Measurements from ENCODE around the gene KIAA1671.

The KIAA1671 gene

DNA sequence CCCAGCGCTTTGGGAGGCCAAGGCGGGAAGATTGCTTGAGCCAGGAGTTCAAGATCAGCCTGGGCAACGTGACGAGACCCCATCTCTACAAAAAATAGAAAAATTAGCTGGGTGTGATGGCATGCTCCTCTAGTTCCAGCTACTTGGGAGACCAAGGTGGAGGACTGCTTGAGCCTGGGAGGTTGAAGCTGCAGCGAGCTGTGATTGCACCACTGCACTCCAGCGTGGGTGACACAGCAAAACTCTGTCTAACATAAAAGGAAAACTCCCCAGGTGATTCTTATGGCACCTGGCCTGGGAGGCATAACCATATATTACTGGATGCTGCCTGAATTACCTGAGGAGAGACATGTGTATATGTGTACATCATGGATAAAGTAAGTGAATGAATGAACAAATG, 29.1 kb downstream of the KIAA1671 start:
- no peak for DNase-seq (ENCODE audit: low spot score)

DNA sequence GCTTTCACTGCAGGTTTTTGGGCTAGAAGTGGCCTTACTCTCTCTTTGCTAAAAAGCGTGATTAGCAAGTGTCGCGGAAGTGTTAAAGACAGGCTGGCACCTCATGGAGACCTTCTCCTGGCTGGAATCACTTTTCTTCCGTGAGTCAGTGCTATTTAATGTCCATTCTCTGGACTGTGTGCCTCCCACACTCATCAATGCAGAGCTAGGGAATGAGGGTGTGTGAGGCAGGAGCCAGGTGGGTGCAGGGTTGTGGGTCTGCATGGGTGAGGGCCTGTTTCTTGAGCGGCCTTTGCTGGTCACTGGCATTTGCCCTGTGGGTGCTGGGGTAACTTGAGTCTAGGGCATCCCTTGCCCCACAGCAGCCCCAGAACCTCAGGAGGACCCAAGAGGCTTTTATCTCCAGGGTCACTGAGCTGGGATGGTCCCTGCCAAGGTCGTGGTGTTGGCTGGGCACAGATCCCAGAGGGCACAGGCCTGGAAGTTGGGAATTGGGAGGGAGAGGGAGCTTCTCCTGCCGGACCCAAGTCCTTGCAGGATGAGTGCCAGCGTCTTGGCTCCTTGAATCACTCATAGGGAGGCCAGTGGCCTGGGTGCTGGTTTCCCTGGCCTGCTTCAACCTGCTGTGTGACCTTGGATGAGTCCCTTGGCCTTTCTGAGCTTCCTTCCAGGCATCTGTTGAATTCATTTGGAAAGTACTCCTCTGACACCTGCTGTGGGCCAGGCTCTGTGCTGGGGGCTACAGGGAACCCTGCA, 30.0 kb downstream of the KIAA1671 start:
- DNase-seq (ENCODE audit: low spot score), result no peak

DNA sequence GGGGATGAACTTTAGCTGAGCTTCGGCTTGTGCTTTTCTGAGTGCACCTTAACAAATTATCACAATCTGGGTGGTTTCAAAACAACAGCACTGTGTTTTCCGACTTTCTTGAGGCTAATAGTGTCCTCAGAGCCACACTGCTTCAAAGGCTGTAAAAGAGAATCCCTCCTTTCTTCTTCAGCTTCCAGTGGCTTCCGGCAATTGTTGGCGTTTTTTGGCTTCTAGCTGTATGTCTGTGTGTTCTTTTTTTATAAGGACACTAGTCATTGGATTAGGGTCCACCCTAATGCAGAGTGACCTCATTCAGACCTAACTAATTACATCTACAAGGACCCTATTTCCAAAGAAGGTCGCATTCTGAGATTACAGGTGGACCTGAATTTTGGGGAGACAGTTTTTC, 30.6 kb downstream of the KIAA1671 start:
- no peak for DNase-seq (ENCODE audit: low spot score)

DNA sequence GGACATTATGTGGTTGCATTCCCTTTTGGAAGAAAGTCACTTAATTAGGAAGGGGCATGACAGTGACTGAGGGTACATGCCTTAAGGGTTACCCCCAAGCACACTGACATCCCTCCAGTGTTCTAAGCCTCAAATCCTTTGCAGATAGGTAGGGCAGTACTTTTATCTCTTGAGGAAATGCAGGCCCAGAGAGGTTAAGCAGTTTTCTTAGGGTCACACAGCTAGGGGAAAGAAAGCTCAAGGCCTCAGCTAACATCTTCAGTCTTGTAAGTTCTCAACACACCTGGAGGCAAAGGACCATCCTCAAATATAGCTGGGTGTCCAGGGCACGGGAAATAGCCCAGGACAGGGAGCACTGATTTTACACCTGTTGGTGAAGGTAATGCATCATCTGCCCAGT, 31.6 kb downstream of the KIAA1671 start:
- DNase-seq (ENCODE audit: low spot score), result no peak

DNA sequence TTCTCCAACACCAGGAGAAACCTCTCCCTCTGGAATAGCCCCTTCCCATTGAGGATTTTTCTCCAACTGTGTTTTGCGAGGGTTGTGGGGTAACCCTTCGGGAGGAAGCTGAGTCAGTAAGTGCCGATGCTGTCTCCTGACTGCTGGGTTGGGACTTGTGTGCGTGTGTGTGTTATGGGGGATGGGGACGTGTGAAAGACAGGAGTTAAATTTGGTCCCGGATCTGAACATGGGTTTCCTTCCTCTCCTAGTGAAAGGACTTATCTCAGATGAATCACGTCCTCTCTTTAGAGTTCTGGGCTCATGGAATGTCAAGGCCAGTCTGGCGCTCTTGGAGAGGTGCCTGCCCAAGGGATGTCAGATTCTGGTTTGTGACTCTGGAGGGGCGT, 33.3 kb downstream of the KIAA1671 start:
- no peak for DNase-seq (ENCODE audit: low spot score)

DNA sequence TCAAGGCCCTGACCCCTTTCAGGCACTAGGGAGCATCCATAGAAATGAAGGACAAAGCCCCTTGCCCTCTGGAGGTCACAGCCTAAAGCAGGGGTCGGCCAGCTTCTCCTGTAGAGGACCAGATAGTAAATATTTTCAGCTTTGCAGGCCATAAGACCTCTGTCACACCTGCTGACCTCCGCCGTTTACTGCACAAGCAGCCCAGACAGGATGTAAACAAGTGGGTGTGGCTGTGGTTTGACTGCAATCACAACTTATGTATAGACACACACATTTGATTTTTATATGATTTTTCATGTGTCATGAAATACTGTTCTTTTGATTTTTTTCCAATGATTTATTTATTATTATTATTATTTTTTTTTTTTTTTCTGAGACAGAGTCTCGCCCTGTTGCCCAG, 34.3 kb downstream of the KIAA1671 start:
- no peak for DNase-seq (ENCODE audit: low spot score)

DNA sequence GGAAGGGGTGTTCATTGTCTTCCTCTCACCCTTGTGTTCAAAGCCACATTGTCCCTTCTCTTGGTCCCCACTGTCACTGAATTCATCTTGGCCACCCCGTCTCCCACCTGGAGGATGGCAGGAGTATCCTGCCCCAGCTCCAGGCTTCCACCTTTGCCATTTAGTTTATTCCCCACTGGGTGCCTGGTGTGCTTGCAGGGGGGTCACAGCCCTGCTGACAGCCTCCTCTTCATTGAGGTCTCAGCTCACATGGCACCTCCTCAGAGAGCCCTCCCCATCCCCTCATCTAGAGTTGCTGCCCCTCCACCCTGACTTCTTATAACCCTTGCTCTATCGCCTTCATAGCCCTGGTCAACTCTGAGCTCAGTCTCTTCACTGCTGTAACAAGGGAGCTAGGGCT, 36.6 kb downstream of the KIAA1671 start:
- DNase-seq (ENCODE audit: low spot score), result no peak

DNA sequence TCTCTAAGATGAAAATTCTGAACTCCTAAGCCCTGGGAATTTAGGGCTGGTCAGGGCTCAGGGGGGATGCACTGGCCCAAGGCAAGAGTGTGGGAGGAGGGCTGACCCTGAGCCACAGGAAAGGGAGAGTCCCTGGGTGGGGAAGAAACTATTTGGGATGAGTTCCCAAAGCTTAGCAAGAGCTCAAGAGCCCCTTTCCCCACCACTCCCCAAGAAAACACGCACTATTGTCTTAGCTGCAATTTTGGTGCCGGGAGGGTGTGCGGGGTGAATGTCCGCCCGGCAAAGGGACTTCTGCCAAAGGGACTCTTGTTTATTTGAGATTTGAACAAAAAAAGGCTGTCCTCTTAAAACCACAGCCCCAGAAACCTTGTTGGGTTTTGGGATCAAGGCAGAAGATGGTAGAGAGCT, 37.0 kb downstream of the KIAA1671 start:
- no peak for DNase-seq (ENCODE audit: low spot score)

DNA sequence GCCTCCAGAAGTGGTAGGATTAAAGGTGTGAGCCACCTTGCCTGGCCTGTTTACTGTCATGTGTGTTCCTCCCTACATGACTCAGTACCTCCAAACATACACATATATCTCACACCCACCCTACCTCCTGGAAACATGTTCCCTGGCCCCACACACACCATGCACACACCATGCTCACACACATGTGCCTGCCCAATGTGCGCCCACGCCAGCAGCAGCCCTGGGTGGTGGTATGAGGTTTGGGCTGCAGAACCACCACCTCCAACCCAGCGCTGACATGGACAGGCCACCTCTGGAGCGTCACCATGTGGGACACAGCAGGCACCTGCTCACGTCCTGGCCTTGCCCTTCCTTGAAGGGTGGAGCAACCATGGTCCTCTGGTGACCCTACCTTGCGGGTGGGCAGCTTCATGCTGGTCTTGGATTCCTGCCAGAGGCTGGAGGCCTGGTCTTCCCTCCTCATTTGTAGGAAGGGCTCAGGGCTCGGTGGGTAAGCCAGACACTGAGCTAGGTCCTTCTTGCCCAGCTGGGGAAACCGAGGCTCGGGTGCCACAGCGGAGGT, 37.9 kb downstream of the KIAA1671 start:
- DNase-seq (ENCODE audit: low spot score), result no peak

DNA sequence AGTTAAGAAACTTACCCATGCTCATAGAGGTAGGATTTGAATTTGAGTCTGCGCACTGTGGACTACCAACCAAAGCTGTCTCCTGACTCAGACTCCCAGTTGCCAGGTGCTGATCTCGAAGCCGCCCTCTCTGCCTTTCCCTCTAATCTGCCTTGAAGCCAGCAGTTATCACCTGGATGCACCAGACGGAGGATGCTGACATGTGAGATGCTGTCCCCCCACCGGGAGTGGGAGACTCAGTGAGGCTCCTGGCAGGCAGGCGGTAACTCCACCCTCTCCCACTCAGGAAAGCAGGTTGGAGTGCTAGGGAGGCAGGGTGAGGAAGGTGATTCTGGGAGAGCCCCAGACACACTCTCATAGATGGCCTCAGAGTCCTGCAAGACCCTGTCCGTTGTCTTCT, 40.4 kb downstream of the KIAA1671 start:
- no peak for DNase-seq (ENCODE audit: low spot score)

DNA sequence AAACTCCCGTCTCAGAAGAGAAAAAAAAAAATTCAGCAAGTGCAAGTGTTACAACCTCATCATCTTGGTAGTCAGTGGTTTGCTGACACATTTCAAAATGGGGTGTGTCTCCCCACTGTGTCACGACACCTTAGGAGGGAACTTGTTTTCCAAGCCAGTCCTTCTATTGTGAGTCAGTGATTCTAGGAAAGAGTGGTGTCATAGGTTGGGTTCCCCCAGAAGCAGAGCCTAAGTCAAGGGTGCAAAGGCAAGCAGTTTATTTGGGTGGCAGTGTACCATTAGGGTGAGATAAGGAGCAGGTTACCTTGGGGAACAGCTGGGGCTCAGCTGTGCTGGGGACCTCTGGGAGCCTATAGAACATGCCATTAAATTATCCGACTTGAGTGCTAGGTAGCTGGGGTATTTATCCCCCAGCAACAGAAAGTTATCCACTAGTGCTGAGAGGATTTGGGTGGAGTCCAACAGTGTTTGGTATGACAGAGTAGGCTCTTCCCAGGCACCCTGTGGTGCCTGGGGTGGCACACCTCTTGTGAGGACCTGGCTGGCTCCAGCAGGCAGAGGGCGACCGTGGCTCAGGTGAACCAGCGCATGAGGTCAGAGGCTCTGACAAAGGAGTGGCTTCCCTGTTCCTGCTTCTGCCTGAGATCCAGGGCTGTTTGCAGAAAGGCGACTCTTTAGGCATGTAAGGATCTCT, 41.7 kb downstream of the KIAA1671 start:
- peak; percentile 79 for DNase-seq (ENCODE audit: low spot score)

DNA sequence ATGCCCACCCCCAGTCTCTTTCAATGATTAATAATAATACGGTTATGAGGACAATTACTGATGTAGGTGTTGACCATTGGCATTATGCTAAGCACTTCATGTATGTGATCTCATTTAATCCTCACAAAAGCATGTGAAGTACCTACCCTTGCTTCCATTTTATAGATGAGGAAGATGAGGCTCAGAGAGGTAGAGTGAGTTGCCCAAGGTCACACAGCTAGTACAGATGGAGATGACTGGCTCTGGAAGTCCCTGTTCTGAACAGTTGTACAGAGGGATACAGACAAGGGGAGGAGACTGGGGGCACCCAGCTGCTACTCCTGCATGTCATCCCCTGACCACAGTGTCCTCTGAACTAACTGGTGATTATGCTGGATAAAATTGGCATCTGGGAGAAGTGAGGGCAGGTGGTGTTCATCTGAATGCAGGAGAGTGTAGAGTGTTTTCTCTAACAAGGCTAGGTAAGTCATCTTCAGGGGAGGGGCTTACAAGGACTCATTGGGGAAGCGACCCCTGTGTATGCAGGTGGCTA, 43.2 kb downstream of the KIAA1671 start:
- no peak for DNase-seq (ENCODE audit: low spot score)

DNA sequence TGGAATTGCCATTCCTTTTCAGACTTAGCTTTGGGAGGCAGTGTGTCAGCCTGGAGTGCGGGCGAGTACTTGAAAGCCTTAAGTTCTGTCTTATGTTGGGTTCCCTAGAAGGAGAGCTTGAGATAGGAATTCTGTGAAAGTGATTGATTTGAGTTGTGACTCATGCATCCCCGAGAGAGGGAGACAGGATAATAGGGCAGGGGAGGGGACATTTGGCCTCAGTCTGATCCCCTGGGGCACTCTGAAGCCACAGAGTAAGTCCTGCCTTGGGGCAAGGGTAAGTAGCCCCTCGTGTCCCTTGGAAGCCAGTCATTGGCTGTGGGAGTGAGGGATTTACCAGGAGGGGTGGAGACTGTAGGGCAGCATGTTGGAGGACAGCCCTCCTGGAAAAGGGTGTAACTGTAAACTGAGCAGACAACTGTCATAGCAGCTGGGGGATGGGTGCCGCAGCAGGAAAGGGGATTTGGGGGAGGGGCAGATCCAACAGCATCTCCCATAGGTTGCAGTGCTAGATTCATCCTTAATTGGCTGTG, 44.0 kb downstream of the KIAA1671 start:
- DNase-seq (ENCODE audit: low spot score), result peak; percentile 54

DNA sequence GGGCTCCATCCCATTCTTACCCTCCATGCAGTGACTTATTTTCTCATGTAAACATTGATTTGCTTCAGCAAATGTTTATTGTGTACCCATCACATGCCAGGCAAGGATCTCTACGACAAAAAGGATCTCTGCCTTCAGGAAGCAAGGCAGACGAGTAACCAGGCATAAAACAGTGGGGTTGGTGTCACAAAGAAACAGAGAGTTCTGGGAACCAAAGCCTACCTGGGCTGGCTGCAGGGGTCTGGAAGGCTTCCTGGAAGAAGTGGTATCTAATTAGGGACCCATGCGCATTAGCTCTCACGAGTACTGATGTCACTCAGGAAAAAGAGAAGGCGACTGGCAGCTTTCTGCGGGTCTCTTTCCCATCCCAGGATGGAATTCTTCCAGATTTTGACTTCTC, 44.5 kb downstream of the KIAA1671 start:
- DNase-seq (ENCODE audit: low spot score), result no peak

DNA sequence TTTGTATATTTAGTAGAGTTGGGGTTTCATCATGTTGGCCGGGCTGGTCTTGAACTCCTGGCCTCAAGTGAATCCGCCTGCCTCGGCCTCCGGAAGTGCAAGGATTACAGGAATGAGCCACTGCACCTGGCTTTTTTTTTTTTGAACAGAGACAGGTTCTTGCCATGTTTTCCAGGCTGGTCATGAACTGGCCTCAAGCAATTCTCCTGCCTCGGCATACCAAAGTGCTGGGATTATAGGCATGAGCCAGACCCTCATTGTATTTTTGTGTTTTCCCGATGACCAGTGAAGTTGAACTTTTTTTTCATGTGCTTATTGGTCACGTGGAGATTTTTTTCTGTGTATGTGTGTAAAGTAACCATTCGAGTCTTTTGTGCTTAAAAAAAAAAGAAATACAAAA, 48.2 kb downstream of the KIAA1671 start:
- DNase-seq (ENCODE audit: low spot score), result no peak

DNA sequence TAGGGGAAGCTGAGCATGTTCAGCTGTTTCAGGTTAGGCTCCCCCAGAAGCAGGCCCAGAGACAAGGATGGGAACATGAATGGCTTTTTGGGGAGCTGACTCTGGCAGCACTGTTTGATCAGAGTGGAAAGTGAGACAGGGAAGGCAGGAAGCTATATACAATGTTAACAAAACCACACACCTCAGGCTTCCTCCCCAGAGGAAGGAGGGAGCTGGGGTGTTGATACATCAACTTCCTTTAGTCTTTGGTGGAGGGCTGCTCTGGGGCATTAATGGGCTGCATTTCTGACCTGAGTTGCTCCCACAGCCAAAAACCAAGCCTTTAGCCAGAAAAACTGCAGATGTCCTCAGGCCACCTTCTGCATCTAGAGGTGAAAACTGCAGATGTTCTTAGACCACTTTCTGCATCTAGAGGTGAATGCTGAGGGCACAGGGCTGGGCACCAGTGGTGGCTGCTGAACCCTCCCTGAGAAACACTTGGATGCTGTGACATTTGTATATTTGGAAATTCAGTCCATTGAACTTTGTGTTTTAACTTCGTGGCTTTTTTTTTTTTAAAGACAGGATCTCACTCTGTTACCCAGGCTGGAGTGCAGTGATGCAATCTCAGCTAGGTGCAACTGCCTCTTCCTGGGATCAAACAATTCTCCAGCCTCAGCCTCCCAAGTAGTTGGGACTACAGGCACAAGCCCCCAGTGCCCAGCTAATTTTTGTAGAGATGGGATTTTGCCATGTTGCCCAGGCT, 49.9 kb downstream of the KIAA1671 start:
- DNase-seq (ENCODE audit: low spot score), result no peak

DNA sequence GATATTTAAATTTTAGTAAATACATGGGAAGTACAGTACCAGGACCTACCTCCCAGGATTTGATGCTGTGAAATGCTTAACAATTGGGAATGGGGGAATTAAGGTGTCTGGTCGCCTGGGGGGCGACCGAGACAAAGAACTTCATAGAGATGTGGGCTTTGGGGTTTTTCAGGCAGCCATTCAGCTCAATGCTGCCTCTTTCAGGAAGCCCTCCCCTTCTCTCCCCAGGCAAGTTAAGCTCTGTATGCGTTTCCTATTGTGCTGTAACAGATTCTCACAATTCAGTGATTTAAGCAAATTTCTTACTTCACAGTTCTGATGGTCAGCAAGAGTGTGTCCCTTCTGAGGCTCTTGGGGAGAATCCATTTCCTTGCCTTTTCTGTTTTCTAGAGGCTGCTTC, 53.8 kb downstream of the KIAA1671 start:
- no peak for DNase-seq (ENCODE audit: low spot score)

DNA sequence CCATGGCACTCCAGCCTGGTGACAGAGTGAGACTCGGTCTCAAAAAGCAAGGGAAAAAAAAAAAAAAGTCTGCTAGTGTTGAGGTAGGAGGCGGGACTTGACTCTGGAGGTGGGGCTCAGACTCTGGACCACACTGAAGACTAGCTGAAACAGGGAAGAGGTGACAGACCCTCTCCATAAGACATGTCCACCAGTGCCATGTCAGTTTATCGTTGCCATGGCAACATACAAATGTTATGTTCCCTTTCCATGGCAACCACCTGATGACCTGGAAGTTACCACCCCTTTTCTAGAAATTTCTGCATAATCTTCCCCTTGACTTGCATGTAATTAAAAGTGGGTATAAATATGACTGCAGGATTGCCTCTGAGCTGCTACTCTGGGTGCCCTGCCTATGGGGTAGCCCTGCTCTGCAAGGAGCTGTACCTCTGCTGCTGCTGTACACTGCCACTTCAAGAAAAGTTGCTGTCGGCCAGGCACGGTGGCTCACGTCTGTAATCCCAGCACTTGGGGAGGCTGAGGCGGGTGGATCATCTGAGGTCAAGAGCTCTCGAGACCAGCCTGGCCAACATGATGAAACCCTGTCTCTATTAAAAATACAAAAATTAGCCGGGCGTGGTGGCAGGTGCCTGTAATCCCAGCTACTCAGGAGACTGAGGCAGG, 55.1 kb downstream of the KIAA1671 start:
- DNase-seq (ENCODE audit: low spot score), result no peak

DNA sequence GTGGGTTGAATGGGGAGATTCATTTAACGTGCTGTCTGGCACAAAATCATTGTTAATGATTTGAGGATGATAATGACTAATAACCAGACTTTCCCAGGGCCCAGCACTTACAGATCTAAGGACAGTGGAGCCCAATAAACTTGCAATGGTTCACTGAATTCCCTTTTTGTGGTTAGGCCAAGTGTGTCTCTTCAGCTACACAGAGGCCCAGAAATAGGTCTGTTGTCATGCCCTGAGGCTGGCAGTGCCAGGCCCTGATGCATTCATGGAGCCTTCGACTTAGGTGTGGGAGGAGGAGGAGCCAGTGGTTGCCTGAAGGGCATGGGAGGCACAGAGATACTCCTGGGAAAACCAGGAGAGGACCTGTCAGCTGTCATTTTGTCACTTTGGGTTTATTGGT, 56.1 kb downstream of the KIAA1671 start:
- no peak for DNase-seq (ENCODE audit: low spot score)

DNA sequence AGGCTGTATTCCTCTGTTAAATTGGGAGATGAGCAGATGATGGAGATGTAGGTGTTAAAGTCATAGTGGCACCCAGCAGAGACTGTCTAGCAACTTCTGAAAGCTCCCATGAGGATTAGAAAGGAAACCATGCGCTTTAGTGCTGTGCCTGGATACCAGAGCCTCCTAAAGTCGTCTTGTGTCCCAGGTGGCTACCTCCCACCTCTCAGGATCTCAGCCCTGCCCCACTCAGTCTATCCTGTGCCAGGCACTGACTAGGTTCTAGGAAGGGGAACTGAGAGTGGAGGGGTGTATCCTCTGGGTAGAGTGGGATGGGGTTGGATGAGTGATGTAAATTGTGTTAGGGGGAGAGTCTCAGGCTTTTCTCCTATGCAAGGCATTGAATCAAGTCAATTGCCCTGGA, 60.2 kb downstream of the KIAA1671 start:
- DNase-seq (ENCODE audit: low spot score), result no peak

DNA sequence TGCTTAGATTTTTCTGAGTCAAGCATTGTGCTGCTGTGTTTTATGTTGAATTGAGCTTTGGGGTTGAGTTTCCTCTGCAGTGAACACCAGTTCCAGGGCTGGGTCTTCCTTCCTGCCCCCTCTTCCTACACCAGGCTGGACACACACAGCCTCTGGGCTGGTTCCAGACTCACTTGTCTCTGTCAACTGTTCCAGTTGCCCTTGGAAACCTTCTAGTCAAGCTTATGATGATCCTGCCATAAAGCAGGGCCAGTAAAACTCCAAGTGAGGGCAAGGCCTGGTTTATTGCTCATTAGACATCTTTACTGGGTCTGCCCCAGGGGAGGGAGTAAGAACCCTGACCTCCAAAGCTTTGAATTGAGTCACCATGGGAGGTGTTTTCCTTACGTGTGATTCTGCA, 61.1 kb downstream of the KIAA1671 start:
- no peak for DNase-seq (ENCODE audit: low spot score)

Data from AG08395 (cell line).